ENCODE measurements around the gene S100A12.

S100A12 gene

DNA sequence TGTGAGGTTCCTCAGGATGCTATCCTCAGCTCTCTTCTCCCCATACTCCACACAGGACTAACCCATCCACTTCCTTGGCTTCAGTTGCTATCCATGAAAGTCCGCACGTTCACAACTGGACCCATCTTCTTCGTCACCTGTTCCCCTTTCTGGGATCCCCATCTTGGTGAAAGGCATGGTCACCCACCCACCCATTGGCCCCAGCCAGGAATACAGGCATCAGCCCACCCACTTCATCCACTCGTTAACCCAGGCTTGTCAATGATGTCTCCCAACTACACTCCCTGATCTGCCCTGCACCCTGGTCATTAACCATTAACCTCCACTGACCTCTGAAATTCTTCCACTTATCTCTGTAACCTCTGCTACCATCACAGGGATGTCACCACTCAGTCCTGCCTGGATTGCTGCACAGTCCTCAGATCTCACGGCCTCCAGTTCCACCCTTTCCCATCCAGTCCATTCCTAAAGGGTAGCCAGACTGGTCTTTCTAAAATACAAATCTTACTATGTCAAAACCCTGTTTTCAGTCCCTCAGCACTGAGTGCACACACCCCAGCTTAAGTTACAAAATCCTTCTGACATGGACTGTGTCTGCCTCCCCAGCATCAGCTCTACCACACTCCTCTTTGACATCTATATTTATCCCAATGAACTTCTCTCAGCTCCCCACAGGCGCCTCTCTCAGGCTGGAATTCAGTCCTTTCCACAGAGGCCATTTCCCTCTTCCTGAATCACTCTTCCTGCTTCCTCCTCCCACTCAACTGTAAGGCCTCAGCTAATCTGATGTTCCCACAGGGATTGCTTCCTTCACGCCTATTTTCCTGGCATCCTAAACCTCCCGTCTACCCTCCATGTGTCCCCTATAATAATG is 37.2 kb downstream of the S100A12 start:
- Mint-ChIP-seq H3K27me3 (peaks cover 9% of the 10 kb centered on the region), H3K9me3 (no peaks in the 10 kb centered on the region), H3K4me3 (no peak overlapping the region), H3K36me3 (ENCODE audit: low read depth) (no peaks in the 10 kb centered on the region), H3K4me1 (ENCODE audit: low read depth) (peaks cover 15% of the 10 kb centered on the region), H3K27ac (no peak overlapping the region)
- intact Hi-C loops (cut with micrococcal nuclease) = no loop called here

DNA sequence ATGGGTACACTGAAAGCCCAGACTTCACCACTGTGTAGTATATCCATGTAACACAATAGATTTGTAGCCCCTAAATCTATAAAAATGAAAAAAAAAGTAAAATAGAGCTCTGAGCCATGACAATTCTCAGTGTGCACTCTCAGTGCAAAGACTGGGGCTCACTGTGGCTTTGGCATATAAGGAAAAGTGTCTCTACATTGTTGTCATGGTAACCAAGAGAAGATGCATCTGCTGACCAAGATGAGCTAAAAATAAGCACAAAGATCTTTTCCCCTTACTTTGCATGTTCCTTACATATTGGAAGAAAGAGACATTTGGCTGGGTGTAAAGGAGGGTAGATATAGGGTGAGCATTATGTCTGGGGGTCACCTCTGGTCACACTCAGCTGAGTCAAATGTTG is 38.8 kb downstream of the S100A12 start:
- no peaks in the 10 kb centered on the region for H3K36me3 Mint-ChIP-seq (ENCODE audit: low read depth)
- H3K27ac Mint-ChIP-seq = no peak overlapping the region
- peaks cover 5% of the 10 kb centered on the region for H3K4me1 Mint-ChIP-seq (ENCODE audit: low read depth)
- H3K9me3 Mint-ChIP-seq = peaks cover 8% of the 10 kb centered on the region
- no peak overlapping the region for H3K4me3 Mint-ChIP-seq
- intact Hi-C loops (cut with micrococcal nuclease) = no loop called here
- peaks cover 7% of the 10 kb centered on the region for H3K27me3 Mint-ChIP-seq

DNA sequence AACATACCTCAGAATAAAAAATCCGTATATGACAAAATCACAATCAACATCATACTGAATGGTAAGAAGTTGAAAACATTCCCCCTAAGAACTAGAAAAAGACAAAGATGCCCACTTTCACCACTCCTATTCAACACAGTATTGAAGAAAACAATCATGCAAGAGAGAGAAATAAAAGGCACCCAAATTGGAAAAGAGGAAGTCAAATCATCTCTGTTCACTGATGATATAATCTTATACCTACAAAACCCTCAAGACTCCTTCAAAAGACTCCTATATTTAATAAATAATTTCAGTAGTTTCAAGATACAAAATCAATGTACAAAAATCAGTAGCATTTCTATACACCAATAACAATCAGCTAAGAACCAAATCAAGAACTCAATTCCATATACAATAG is 41.5 kb downstream of the S100A12 start:
- Mint-ChIP-seq H3K36me3 (ENCODE audit: low read depth) (no peaks in the 10 kb centered on the region), H3K4me3 (no peak overlapping the region), H3K27ac (no peak overlapping the region), H3K9me3 (peaks cover 12% of the 10 kb centered on the region), H3K4me1 (ENCODE audit: low read depth) (peaks cover 5% of the 10 kb centered on the region), H3K27me3 (peaks cover 7% of the 10 kb centered on the region)
- intact Hi-C loops (cut with micrococcal nuclease) = no loop called here

DNA sequence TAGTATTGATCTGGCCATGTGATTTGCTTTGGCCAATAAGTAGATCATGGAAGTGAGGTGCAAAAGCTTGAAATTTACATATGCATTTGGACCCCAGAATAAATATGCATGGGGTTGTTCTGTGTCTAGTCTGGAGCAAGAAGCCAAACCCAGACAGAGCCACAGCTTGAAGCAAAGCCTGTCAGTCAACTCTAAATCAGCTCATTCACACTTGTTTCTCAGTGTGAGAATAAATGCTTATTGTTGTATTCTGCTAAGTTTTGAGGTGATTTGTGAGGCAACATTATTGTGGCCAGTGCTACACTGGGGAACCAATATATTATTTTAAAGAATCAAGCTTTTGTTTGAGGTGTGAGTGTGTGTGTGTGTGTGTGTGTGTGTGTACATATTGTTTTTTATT is 50.5 kb downstream of the S100A12 start:
- Mint-ChIP-seq H3K27me3 (peaks cover 1% of the 10 kb centered on the region), H3K9me3 (peaks cover 8% of the 10 kb centered on the region), H3K27ac (no peak overlapping the region), H3K36me3 (ENCODE audit: low read depth) (no peaks in the 10 kb centered on the region), H3K4me3 (no peak overlapping the region), H3K4me1 (ENCODE audit: low read depth) (no peaks in the 10 kb centered on the region)
- intact Hi-C loops (cut with micrococcal nuclease) = no loop called here

Measured in dendritic cell treated with granulocyte-macrophage colony-stimulating factor and Interleukin-4, amounts not matched to agents 40 ng/mL and 50 ng/mL, for 4 days (primary cell).